HepG2 (cell line): ENCODE data around the gene XK. TPM values are rescaled to one million over a fixed set of nuclear protein-coding genes. Genes with fewer than 3 reads are reported as not detected.

Source experiments
- ATAC-seq: fragments of 200-7000 bp; cut with Tn5 transposase; 3 replicates; pipeline ENCODE4 v1.9.1; 2020; ENCODE audit warnings: mild to moderate bottlenecking, moderate library complexity
- BruUV-seq: library from RNA; stranded (reverse); fragments of 400-500 nt; replicated peaks from 2 replicates; lab custom pipeline; 2021; lab: Mats Ljungman, UMichigan
- CTCF ChIA-PET: fragments of 300-600 bp; formaldehyde crosslinking; extraction: SDS; loops from one replicate; lab custom pipeline; 2021; ENCODE audit warnings: low total read pairs, inconsistent platforms, low intra/inter-chr PET ratio; lab: Yijun Ruan, JAX
- POLR2A ChIA-PET: fragments of 350-600 bp; sonication (Branson Sonifier 250); formaldehyde crosslinking; loops from one replicate; lab custom pipeline; 2020; ENCODE audit warnings: antibody characterized with exemption, inconsistent platforms; lab: Yijun Ruan, JAX
- DNase-seq: peaks from one replicate; pipeline ENCODE4 v3.0.0-alpha.2; 2015; ENCODE audit warnings: low spot score
- FAIRE-seq: peaks from 3 replicates; lab custom pipeline; 2011; peaks lifted over from hg19 to GRCh38; lab: Jason Lieb, UNC
- H2AFZ ChIP-seq: one replicate; pipeline ENCODE4 v1.6.1; 2011; ENCODE audit warnings: low read length, inconsistent platforms
- H3K27ac ChIP-seq: fragments of 300-600 bp; 3 replicates; pipeline ENCODE4 v1.8.0; 2011; ENCODE audit warnings: mixed run types, mild to moderate bottlenecking, mixed read lengths, low read length, inconsistent platforms; ENCODE audit not compliant: insufficient read depth; ENCODE audit errors: extremely low read length
- H3K27me3 ChIP-seq, 2 experiments: fragments of 200-600 bp in 1 of 2; 2 replicates in 1 of 2; 3 replicates in 1 of 2; pipeline versions ENCODE4 v1.6.0 to v1.8.0; 2011; ENCODE audit warnings: low read length in 2 of 2, mild to moderate bottlenecking in 2 of 2, moderate library complexity in 2 of 2, inconsistent platforms in 1 of 2; ENCODE audit not compliant: insufficient read depth in 2 of 2, control insufficient read depth in 1 of 2
- H3K36me3 ChIP-seq, 2 experiments: fragments of 200-600 bp in 1 of 2; replicated peaks in 1 of 2; 2 replicates in 1 of 2; 3 replicates in 1 of 2; pipeline versions ENCODE4 v1.5.1 to v1.8.0; 2011; ENCODE audit warnings: low read length in 2 of 2, inconsistent platforms in 1 of 2; ENCODE audit not compliant: insufficient read depth in 2 of 2, control insufficient read depth in 1 of 2
- H3K4me1 ChIP-seq: 2 replicates; pipeline ENCODE4 v1.5.1; 2012; ENCODE audit warnings: low read length, inconsistent platforms; ENCODE audit not compliant: insufficient read depth
- H3K4me2 ChIP-seq: 2 replicates; pipeline ENCODE4 v1.6.0; 2011; ENCODE audit warnings: low read depth, low read length, inconsistent platforms
- H3K4me3 ChIP-seq, 3 experiments: fragments of 200-600 bp in 1 of 3; sonication (generic), shearing (Covaris generic) in 1 of 3; replicated peaks in 1 of 3; 2 replicates each; pipeline ENCODE4 v1.5.1; 2011 to 2016; ENCODE audit warnings: low read length in 3 of 3, inconsistent platforms in 2 of 3, low read depth in 2 of 3, mild to moderate bottlenecking in 2 of 3, control low read depth in 1 of 3, mixed read lengths in 1 of 3; ENCODE audit not compliant: insufficient read depth in 1 of 3
- H3K79me2 ChIP-seq: one replicate; pipeline ENCODE4 v1.6.1; 2011; ENCODE audit warnings: low read length, inconsistent platforms; ENCODE audit not compliant: insufficient read depth
- H3K9ac ChIP-seq: 2 replicates; pipeline ENCODE4 v1.6.0; 2011; ENCODE audit warnings: mild to moderate bottlenecking, low read depth, low read length, inconsistent platforms; ENCODE audit not compliant: insufficient read depth
- H3K9me3 ChIP-seq: 2 replicates; pipeline ENCODE4 v1.5.1; 2012; ENCODE audit warnings: mild to moderate bottlenecking, low read length
- H4K20me1 ChIP-seq: 2 replicates; pipeline ENCODE4 v1.6.0; 2011; ENCODE audit warnings: inconsistent platforms, mild to moderate bottlenecking, low read length, moderate library complexity; ENCODE audit not compliant: insufficient read depth
- BORCS8-MEF2B ChIP-seq: sonication (generic); formaldehyde crosslinking; IDR thresholded peaks from 2 replicates; pipeline ENCODE4 v1.8.0; 2022; ENCODE audit warnings: mild to moderate bottlenecking, missing genetic modification reagents
- CENPT ChIP-seq: sonication (generic); formaldehyde crosslinking; IDR thresholded peaks from 2 replicates; pipeline ENCODE4 v1.8.0; 2022; ENCODE audit warnings: low read depth, mild to moderate bottlenecking, moderate library complexity, missing genetic modification reagents
- HNF4A ChIP-seq: sonication (generic); formaldehyde crosslinking; IDR thresholded peaks from 2 replicates; pipeline ENCODE4 v1.4.0; 2020; ENCODE audit warnings: missing genetic modification reagents
- NCOA1 ChIP-seq: sonication (generic); formaldehyde crosslinking; IDR thresholded peaks from 2 replicates; pipeline ENCODE4 v1.9.0; 2021; ENCODE audit warnings: missing genetic modification reagents
- NFE2L2 ChIP-seq: fragments of 150-350 bp; IDR thresholded peaks from 2 replicates; pipeline ENCODE4 v1.6.1; 2014; ENCODE audit warnings: low read length
- PHF5A ChIP-seq: IDR thresholded peaks from one replicate; pipeline ENCODE4 v1.6.1; 2018; ENCODE audit warnings: low read depth, missing genetic modification reagents; ENCODE audit not compliant: unreplicated experiment
- TP53 ChIP-seq: sonication (generic); formaldehyde crosslinking; conservative IDR thresholded peaks from 2 replicates; pipeline ENCODE4 v1.4.0; 2020; ENCODE audit warnings: missing genetic modification reagents
- ZBTB20 ChIP-seq: sonication (generic); formaldehyde crosslinking; IDR thresholded peaks from 2 replicates; pipeline ENCODE4 v1.8.1; 2023; ENCODE audit warnings: missing genetic modification reagents, low read depth, mild to moderate bottlenecking, borderline replicate concordance
- ZBTB34 ChIP-seq: sonication (generic); formaldehyde crosslinking; IDR thresholded peaks from 2 replicates; pipeline ENCODE4 v1.8.0; 2022; ENCODE audit warnings: mild to moderate bottlenecking, missing genetic modification reagents
- ZC3H13 ChIP-seq: sonication (generic); formaldehyde crosslinking; IDR thresholded peaks from 2 replicates; pipeline ENCODE4 v1.8.1; 2023; ENCODE audit warnings: mild to moderate bottlenecking, missing genetic modification reagents, moderate library complexity
- ZNF343 ChIP-seq: sonication (generic); formaldehyde crosslinking; IDR thresholded peaks from 2 replicates; pipeline ENCODE4 v1.4.0; 2020; ENCODE audit warnings: mild to moderate bottlenecking, missing genetic modification reagents
- ZNF562 ChIP-seq: sonication (generic); formaldehyde crosslinking; IDR thresholded peaks from 2 replicates; pipeline ENCODE4 v1.8.0; 2022; ENCODE audit warnings: missing genetic modification reagents, borderline replicate concordance
- ZNF691 ChIP-seq: sonication (generic); formaldehyde crosslinking; IDR thresholded peaks from 2 replicates; pipeline ENCODE4 v1.4.0; 2020; ENCODE audit warnings: missing genetic modification reagents, low read depth, mild to moderate bottlenecking, borderline replicate concordance
- ZNF7 ChIP-seq: IDR thresholded peaks from 2 replicates; pipeline ENCODE4 v1.6.1; 2016; ENCODE audit warnings: missing biosample characterization, missing genetic modification reagents
- WGBS: methylation state at CpG from one replicate; pipeline ENCODE4 v1.1.6; 2017; ENCODE audit warnings: low lambda C conversion rate; 5-methylcytosine and 5-hydroxymethylcytosine counted together
- in situ Hi-C: cut with HindIII; loops from 2 replicates; pipeline ENCODE4 v1.10.0; 2017; ENCODE audit warnings: low pct_unique_long_range_greater_than_20kb; ENCODE audit not compliant: extremely low pct_ligation_motif_present
- intact Hi-C: fragments of 100-400 bp; cut with micrococcal nuclease; formaldehyde crosslinking; loops from one replicate; pipeline ENCODE4 v1.10.0; 2022; ENCODE audit not compliant: unreplicated experiment
- polyA plus RNA-seq, 8 experiments: library from polyadenylated mRNA; depleted of rRNA in 3 of 8; stranded (reverse) in 7 of 8; unstranded in 1 of 8; fragments of >200 nt; fragmentation: Illumina TruSeq in 4 of 8; extraction: Trizol in 4 of 8; gene quantifications; 2 replicates each; pipeline versions ENCODE4 v1.2.1 to v1.2.3, GENCODE V29; 2011 to 2016; ENCODE audit warnings: low read depth in 4 of 8, missing spikeins in 1 of 8, mixed read lengths in 1 of 8; ENCODE audit not compliant: insufficient read depth in 1 of 8
- total RNA-seq, 5 experiments: library from RNA; depleted of rRNA; stranded (reverse); fragments of >200 nt; fragmentation: Illumina TruSeq; extraction: Trizol; gene quantifications; 2 replicates each; pipeline ENCODE4 v1.2.3, GENCODE V29; 2016; ENCODE audit warnings: low read depth in 1 of 5

The XK gene
- total and polyA plus RNA-seq, 2 of the 13 experiments (the other 11 are each of a cell fraction or from before 2014, with no cell fraction given) = not detected

- H3K4me2 ChIP-seq = no peak overlapping the region
- DNase-seq (no peak), FAIRE-seq (no peak), ATAC-seq (no peak)
- no peak overlapping the region for H3K27ac ChIP-seq
- H4K20me1 ChIP-seq = no peaks in the 10 kb centered on the region
- TF ChIP-seq NFE2L2 (no peak), PHF5A (CRISPR knock-in tag) (no peak)
- H3K9ac ChIP-seq = no peak overlapping the region
- H3K4me1 ChIP-seq = no peaks in the 10 kb centered on the region
- no peaks in the 10 kb centered on the region for H3K27me3 ChIP-seq
- no peaks in the 10 kb centered on the region for H3K79me2 ChIP-seq
- POLR2A ChIA-PET = no interaction called here
- no peaks in the 10 kb centered on the region for H3K36me3 ChIP-seq
- 0% methylated on average over 1 of the region's 1 CpG for WGBS
- intact Hi-C loops (no loop called here), in situ Hi-C loops (no loop called here)
- H2AFZ ChIP-seq = no peak overlapping the region
- H3K4me3 ChIP-seq = no peak overlapping the region
- BruUV-seq = no TSS peak
- H3K9me3 ChIP-seq = no peaks in the 10 kb centered on the region
- CTCF ChIA-PET = no interaction called here
Observed at GRCh38 chrX:37697169-37697760, 11.7 kb downstream of the XK start.

GRCh38 chrX:37701588-37701987, 16.0 kb downstream of the XK start:
- Histone ChIP-seq H3K4me1 (no peaks in the 10 kb centered on the region), H3K4me3 (no peak overlapping the region), H4K20me1 (no peaks in the 10 kb centered on the region), H3K9me3 (no peaks in the 10 kb centered on the region), H3K9ac (no peak overlapping the region), H3K27me3 (no peaks in the 10 kb centered on the region), H3K4me2 (no peak overlapping the region), H3K79me2 (no peaks in the 10 kb centered on the region), H2AFZ (no peak overlapping the region), H3K27ac (no peak overlapping the region), H3K36me3 (no peaks in the 10 kb centered on the region)
- no peak for ATAC-seq
- TF ChIP-seq BORCS8-MEF2B (CRISPR knock-in tag) (no peak), HNF4A (CRISPR knock-in tag) (no peak), TP53 (CRISPR knock-in tag) (no peak), ZC3H13 (CRISPR knock-in tag) (no peak), ZBTB20 (CRISPR knock-in tag) (no peak), ZBTB34 (no peak), ZNF343 (no peak), NCOA1 (no peak), ZNF691 (CRISPR knock-in tag) (no peak), ZNF562 (CRISPR knock-in tag) (no peak), ZNF7 (CRISPR knock-in tag) (no peak), CENPT (CRISPR knock-in tag) (no peak)
- 28% methylated on average over 4 of the region's 4 CpGs for WGBS
- BruUV-seq = no TSS peak
- ChIA-PET CTCF (no interaction called here), POLR2A (no interaction called here)
- intact Hi-C loops = no loop called here
- FAIRE-seq = no peak
- DNase-seq = no peak
- in situ Hi-C loops = no loop called here
